HG03103 (cell line): ENCODE results near the gene SHOX.

ENCODE experiments used
- ATAC-seq: cut with Tn5 transposase; IDR thresholded peaks from one replicate; pipeline ENCODE4 v1.9.1; 2021; ENCODE audit warnings: low read depth; ENCODE audit not compliant: unreplicated experiment

Gene SHOX

DNA sequence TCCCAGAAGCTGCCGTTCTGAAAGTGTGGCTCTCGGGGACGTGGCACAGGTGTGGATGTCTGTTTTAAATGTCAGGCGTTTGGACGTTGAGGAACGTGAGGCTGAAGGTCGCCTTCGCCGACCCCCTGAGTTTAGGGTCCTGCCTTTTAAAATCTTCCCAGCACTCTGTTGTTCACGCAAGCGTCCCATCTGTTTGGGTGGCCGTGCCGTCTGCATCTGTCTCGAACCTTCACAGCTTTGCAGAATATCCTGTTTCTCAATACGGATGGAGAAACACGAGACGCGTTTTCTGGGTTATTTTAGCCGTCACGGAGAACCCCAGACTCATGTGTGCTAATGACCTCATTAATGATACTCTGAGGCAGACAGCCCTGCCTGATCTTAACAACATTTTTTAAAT is 31.5 kb downstream of the SHOX start:
- no peak for ATAC-seq

DNA sequence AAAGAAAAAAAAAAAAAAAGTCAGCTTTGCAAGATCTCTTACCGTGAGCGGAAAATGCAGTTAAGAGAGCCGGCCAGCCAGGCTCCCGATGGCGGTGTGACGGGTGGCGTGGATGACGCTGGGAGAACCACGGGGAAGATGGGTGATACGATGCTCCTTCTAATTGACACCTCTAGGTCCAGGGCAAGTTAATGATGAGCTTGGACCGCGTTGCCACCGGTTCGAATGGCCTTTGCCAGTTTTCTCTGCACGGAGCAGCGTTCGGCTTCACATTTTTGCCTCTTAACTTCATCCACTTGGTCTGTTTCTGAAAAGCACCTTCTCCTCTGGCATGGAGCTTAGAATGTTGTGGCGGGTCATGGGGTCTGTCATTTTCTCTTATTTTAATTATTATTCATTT is 33.2 kb downstream of the SHOX start:
- no peak for ATAC-seq

DNA sequence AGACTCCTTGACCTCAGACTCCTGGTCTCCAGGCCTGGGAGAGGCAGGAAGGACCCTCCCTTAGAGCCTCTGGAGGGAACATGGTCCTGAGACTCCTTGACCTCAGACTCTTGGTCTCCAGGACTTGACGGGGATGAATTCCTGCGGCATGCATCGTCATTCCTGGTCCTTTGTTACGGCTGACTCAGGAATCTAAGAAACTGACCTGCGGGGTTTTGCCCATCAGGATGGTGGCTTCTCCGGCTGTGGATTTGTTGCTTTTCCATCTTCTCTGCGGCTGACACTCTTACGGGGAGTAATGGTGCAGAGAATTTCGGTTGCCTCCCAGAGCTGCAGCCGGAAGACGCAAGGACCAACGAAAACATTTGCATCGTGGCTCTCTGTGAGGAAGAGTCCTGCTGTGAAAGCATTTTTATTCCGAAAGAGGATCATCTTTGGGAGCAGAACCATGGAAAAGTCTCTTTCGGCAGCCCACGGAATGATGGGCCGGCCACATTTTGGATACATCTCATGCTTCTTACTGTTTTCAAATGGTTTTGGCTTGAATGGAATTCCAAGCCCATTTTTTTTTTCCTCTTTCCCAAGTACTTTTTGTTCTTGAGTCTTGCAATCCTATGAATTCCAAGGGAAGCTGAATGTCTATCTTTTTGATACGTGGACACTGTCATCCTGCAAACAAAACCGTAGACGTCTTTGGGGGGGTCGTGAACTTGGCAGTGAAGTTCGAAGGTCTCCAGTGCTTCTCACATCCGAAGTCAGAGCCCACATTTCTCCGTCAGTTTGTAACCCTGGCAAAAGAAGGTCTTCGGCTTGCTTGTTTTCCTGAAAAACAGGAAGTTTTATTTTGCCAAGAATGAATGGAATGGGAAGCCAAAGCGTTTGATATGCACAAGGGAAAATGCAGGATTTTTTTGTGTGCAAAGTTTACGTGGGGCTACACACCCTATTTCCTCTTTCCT is 36.5 kb downstream of the SHOX start:
- no peak for ATAC-seq

DNA sequence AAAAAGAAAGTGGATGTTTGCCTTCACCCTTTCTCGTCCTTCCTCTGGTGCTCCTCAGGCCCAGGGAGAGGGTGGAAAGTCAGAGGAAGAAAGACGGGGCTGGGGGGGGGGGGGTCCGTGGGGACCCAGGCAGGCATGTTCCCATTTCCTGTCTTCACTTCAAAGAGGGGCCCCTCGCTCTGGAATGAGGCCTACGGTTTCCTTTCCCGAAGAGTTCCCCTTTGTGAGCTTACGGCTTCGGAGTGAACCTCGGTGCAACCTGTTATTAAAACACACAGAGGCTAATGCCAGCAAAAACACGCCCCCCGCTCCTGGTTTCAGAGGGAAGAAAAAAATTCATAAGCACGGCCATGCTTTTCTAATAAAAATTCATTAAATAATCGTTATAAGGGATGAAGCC is 40.1 kb downstream of the SHOX start:
- no peak for ATAC-seq

DNA sequence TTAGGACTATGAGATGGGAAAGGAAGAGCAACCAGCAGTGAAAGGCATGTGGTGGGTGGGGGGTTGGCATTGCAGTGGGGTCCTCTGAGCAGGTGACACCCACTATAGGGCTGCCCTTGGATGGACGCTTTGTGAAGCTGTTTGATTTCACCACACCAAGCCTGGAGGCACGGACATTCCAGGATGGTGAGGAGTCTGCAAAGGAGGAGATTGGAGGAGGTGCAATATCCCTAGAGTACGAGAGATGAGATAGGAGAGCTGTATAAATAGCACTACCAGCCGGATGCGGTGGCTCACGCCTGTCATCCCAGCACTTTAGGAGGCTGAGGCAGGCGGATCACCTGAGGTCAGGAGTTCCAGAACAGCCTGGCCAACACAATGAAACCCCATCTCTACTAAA is 42.3 kb downstream of the SHOX start:
- no peak for ATAC-seq

DNA sequence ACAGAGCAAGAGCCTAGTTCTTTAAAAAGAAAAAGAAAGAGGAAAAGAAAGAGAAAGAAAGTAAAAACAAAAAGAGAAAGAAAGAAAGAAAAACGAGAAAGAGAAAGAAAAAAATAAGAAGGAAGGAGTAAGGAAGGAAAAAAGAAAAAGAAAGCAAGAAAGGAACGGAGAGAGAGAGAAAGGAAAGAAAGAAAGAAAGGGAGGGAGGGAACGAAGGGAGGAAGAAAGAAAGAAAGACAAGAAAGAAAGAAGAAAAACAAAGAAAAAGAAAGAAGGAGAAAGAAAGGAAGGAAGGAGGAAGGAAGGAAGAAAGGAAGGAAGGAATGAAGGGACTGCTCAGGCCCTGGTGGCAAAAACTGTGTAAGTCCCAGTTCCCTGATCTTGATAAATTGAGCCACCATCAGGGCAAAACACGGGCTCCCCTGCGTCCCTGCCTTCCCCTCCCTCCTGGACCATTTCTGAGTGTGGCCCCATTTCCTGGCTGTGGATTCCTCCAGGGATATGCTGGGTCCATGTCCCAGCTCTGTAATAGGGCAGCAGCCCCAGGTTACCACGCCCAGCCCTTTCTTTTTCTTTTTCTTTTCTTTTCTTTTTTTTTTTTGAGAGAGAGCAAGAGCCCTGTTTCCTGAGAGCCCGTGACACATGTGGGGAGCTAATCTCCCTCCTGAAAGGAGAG is 44.8 kb downstream of the SHOX start:
- no peak for ATAC-seq

DNA sequence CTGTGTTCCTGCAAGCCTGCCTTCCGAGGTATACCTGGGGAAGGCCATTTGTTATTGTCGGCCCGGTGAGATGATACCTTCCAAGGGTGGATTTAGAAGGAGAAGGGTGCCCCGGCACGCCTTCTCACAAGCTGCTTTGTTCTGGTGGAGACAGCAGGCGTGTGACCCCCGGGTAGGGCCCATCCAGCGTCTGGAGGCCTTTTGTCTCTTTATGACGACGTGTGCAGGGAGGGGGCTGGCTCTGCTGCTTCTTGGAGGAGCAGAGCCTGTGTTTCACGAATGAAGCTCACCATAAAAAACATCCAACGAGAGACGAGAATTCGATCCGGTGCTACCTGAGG is 45.3 kb downstream of the SHOX start:
- ATAC-seq = no peak

DNA sequence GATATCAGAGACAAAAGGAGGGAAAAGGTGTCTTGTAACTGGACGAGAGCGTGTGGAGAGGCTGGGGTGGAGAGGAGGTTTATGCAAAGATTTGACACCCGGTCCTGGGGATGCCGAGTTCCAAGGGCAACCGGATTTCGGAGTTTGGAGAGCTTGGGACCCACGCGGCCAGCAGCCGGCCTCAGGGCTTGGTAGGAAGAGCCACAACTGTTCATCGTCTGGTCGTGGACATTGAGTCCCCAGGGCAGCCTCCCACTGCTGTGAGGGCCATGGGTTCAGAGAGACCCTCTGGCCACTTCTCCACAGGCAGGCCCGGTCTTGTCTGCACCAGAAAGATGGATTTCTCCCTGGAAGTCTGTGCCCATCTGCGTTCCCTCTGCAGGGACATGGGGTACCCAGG is 46.8 kb downstream of the SHOX start:
- ATAC-seq = no peak

DNA sequence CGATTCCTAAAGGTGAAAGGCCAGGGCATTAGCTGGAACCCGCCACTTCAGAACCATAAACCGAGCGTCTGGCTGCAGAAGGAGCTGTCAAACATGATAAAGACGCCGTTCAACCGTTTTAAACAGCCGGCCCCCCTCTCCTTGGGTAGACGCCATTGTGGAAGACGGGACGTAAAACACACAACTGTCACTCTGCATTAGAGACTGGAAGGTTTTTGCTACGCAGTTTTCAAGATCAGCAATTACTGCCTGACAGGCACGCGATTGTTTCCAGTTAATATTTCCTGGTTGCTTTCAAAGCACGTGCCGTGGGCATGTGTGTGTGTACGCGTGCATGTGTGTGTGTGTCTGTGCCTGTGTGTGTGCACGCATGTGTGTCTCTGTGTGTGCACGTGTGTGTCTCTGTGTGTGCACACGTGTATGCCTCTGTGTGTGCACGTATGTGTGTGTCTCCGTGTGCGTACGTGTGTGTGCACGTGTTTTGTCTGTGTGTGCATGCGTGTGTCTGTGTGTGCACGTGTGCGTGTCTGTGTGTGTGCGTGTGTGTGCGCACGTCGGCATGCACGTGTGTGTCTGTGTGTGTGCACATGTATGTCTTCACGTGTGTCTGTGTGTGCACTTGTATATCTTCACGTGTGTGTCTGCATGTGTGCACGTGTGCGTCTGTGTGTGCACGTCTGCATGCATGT is 48.8 kb downstream of the SHOX start:
- no peak for ATAC-seq

DNA sequence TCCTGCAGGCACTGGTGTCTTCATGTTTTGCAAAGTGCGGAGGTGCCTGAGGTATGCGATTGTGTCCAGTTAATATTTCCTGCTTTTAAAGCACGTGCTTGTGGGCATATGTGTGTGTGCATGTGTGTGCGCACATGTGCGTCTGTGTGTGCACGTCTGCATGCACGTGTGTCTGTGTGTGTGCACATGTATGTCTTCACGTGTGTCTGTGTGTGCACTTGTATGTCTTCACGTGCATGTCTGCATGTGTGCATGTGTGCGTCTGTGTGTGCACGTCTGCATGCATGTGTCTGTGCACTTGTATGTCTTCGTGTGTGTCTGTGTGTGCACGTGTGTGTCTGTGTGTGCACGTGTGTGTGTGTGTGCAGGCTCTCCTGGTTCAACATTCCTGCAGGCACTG is 49.5 kb downstream of the SHOX start:
- no peak for ATAC-seq

DNA sequence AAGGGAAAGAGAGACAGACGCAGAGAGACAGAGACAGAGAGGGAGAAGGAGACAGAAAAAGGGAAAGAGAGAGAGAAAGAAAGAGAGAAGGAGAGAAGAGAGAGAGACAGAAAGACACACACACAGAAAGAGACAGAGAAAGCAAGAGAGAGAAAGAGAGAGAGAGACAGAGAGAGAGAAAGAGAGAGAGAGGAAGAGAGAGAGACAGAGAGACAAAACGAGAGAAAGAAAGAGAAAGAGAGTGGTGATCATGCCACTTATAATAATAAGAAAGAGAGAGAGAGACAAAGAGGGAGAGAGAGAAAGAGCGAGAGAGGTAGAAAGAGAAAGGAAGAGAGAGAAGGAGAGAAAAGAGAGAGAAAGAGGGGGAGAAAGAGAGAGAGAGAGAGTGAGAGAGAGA is 51.4 kb downstream of the SHOX start:
- no peak for ATAC-seq

DNA sequence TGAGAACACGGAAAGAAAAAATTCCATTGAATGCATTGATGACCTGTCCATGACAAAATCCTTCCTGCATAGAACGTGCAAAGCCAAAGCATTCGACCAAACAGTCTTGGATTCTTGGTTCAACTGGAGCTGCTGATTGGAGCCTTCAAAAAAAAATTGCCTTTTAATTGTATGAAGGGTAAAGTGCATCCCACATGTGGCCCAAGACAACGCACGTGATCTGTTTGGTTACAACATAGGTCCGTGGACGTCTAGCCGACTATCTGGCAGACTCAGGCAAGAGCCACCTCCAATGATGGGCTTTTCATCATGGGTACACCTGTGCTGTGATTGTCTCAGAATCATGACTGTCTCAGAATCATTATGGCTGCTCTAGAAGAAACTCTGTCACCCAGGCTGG is 52.3 kb downstream of the SHOX start:
- no peak for ATAC-seq

DNA sequence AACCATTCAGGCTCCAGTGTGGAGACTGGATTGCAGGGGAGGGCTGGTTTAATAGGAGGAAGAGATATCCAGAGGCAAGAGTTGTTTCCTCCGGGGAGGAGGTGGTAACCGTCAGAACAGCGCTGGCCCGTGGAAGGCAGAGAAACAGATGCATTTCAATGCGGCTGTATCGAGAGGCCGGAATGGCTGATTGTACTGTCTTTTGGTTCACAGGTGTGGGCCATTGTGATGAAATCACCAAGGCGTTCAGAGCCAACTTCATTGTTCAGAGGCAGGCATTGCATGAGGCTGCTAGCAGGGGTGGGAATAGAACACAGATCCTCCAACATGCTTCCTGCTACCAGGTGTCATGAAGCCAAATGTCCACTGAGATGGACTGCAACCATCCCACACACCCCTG is 53.0 kb downstream of the SHOX start:
- no peak for ATAC-seq

DNA sequence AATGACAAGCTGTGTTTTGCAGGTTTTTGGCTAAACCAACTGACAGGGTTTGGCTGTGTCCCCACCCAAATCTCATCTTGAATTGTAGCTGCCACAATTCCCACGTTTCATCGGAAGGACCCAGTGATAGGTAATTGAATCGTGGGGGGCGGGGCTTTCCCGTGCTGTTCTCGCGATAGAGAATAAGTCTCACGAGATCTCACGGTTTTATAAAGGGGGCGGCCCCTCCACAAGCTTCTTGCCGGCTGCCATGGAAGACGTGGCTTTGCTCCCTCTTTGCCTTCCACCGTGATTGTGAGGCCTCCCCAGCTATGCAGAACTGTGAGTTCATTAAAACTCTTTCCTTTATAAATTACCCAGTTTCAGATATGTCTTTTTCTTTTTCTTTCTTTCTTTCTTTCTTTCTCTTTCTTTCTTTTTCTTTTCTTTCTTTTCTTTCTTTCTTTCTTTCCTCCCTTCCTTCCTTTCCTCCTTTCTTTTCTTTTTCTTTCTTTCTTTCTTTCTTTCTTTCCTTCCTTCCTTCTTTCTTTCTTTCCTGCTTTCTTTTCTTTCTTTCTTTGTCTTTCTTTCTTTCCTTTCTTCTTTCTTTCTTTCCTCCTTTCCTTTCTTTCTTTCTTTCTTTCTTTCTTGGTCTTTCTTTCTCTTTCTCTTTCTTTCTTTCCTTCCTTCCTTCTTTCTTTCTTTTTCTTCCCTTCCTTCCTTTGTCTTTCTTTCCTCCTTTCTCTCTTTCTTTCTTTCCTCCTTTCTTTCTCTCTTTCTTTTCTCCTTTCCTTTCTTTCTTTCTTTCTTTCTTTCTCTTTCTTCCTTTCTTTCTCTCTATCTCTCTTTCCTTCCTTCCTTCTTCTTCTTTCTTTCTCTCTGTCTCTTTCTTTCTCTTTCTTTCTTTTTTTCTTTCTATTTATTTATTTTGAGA is 54.8 kb downstream of the SHOX start:
- ATAC-seq = no peak

DNA sequence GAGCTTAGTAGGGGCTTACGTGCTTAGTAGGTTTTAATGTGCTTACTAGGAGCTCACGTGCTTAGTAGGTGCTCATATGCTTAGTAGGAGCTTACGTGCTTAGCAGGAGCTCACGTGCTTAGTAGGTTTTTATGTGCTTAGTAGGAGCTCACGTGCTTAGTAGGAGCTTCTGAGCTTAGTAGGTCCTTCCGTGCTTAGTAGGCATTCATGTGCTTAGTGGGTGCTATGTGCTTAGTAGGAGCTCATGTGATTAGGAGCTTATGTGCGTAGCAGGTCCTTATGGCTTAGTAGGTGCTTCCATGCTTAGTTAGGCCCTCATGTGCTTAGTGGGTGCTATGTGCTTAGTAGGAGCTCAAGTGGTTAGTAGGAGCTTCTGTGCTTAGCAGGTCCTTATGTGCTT is 59.4 kb downstream of the SHOX start:
- ATAC-seq = no peak

DNA sequence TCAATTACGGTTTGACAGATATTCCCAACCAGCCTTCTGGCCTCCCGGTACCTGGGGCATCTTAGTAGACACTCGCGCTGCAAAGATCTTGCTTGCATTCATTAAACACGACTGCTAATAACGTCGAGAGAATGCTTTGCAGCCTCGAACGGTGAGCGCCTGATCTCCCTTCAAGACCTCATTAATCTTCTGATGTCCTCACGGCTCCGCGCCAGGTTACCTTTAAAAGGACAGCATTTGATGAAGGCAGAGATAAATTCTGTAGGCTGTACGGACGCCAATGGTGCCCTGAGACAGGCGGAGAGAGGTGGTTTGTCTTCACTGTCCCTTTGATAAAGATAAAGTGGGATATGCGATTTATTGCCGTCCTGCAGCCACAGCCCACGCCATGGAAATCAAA is 64.2 kb downstream of the SHOX start:
- no peak for ATAC-seq

DNA sequence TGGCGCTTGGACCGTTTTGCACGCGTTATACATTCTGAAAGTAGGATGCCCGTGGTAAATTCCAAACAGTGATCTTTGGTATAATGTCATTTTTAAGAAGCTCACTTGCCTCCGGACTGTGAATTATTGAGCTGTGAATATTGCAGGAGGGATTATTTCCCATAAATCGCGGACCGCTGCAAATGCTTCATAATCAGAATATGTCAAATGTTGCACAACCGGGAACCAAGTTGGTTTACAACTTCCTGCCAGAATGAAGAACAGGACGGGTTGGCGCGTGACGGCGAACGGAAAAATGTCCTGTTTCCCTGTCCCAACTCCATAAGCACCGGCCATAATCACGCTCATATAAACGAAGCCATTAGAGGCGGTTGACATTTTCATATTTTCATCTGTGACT is 67.6 kb downstream of the SHOX start:
- no peak for ATAC-seq

DNA sequence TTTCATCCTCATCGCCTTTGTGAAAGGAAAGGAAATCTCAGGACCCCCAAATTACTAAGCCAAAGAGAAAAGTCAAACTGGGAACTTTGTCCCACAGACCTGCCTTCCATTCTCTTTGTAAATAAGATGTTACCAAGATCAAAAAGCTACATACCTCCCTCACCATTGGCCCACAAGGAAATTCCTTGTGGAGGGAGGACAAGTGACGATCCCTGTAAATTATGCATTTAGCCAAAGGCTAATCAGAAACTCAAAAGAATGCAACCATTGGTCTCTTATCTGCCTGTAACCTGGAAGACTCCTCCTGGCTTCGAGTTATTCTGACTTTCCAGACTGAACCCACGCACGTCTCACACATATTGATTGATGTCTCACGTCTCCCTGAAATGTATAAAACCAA is 70.3 kb downstream of the SHOX start:
- no peak for ATAC-seq

DNA sequence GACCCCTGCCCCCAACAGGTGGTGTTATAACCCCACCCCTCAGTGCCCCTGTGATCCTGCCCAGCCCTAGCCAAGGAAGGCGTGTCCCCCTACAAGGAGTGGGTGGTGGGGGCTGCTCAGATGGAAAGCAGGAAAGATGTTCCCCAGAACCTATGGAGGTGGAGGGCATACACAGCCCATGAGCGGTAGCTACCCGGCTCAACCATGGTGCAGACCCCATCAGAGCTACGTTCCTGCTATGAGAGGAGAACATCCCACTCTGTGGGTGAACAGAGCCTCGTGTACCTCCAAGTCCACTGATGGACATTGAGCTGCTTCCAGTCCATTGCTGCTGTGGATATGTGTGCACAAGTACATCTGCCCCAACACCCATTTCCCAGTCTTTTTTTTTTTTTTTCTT is 71.1 kb downstream of the SHOX start:
- ATAC-seq = no peak

DNA sequence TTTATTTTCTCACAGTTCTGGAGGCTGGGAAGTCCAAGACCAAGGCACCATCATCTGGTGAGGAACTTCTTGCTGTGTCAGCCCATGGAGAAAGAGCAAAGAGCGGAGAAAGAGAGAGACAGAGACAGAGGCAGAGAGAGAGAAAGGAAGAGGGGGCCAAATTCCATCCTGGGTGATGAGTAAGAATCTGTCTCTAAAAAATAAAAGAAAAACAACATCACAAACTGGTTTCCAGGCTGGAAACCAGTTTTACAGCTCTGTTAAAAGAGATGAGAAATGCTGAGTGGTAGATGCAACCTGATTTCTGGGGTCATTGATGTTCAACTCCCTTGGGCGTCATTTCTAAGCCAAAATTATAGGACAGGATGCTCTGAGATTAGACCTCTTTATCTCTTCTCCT is 72.9 kb downstream of the SHOX start:
- ATAC-seq = no peak

DNA sequence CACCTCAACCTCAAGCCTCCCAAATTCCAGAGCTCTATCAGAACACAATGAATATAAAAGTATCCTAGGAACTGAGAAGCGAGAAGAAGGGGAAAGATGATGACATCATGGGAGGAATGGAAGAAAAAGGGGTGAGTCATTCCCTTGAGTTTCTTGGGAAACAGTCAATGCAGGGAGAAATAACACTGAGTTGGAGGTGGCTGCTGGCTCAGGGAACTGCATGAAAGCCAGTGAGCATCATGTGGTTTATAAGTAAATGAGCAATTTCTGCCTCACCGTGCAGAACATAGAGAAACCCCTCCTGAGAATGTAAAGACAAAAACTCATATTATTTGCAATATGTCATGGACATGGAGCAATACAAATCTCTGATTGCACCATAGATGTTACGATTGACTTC is 73.3 kb downstream of the SHOX start:
- no peak for ATAC-seq
